Measurements from ENCODE around the gene ASB1.
A peak's percentile ranks its signal among the peaks of the same experiment; 100 is the strongest.
"Not testable (repeated sequence)": the region's sequence is repeated elsewhere in the genome, so short reads cannot be mapped to it uniquely, and the experiment has no call there.

The ASB1 gene

DNA sequence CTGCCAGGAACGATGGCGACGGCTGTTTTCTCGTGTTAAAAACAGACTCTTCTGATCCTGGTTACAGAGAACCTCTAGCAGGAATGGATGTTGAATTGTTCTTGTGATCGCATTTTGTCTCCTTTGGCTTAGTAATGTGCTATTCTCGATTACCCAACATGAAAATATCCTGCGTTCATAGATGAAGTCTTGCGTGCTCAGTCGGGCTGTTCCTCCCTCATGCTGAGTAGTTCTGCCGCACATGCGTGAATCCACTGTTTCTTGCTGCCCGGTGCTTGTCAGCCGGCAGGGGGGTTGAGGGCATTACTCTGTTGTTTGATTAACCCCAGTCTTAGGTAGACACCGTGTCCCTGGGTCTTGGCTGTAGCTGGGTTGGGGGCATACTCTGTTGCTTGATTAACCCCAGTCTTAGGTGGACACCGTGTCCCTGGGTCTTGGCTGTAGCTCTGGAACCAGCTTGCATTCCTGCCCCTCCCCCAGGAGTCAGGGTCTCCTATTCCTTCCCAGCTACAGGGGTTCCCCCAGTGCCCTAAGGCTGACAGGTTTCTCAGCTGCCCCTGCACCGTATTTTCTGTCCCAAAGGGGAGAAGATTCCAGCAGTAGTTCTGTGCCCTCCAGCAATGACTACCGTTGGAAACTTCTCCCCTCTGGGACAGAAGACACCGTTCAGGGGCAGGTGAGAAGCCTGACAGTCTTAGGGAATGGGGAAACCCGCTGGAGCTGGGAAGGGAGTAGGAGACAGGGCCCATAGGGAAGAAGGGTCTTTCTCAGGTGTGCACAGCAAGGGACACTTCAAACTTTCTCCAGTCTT is 22.1 kb upstream of the ASB1 start:
- Histone ChIP-seq H3K27me3 (ENCODE audit: control insufficient read depth, insufficient read depth, low read length, poor library complexity, severe bottlenecking) (no peaks in the 10 kb centered on the region), H3K4me3 (ENCODE audit: insufficient read depth, low read depth, low read length) (no peak overlapping the region)
- WGBS, 2 experiments: 84 to 87% methylated on average over 19 of the region's 19 CpGs

GRCh38 chr2:238405217-238405555 is 21.5 kb upstream of the ASB1 start:
- not testable (repeated sequence) for H3K27ac ChIP-seq (ENCODE audit: insufficient read depth, low read depth, low read length, poor library complexity, severe bottlenecking); H3K4me1 ChIP-seq (ENCODE audit: control insufficient read depth, insufficient read depth, low read length); H3K9me3 ChIP-seq (ENCODE audit: control insufficient read depth, low read length); H3K36me3 ChIP-seq (ENCODE audit: control insufficient read depth, insufficient read depth, low read length); H3K4me3 ChIP-seq (ENCODE audit: insufficient read depth, low read depth, low read length); H3K27me3 ChIP-seq (ENCODE audit: control insufficient read depth, insufficient read depth, low read length, poor library complexity, severe bottlenecking)
- WGBS, 2 experiments: 87 to 89% methylated on average over 4 of the region's 4 CpGs

More for the DNA sequence above, 22.1 kb upstream of the ASB1 start:
- Histone ChIP-seq H3K27ac (ENCODE audit: insufficient read depth, low read depth, low read length, poor library complexity, severe bottlenecking) (no peak overlapping the region), H3K4me1 (ENCODE audit: control insufficient read depth, insufficient read depth, low read length) (no peaks in the 10 kb centered on the region), H3K36me3 (ENCODE audit: control insufficient read depth, insufficient read depth, low read length) (no peaks in the 10 kb centered on the region), H3K9me3 (ENCODE audit: control insufficient read depth, low read length) (no peaks in the 10 kb centered on the region)

DNA sequence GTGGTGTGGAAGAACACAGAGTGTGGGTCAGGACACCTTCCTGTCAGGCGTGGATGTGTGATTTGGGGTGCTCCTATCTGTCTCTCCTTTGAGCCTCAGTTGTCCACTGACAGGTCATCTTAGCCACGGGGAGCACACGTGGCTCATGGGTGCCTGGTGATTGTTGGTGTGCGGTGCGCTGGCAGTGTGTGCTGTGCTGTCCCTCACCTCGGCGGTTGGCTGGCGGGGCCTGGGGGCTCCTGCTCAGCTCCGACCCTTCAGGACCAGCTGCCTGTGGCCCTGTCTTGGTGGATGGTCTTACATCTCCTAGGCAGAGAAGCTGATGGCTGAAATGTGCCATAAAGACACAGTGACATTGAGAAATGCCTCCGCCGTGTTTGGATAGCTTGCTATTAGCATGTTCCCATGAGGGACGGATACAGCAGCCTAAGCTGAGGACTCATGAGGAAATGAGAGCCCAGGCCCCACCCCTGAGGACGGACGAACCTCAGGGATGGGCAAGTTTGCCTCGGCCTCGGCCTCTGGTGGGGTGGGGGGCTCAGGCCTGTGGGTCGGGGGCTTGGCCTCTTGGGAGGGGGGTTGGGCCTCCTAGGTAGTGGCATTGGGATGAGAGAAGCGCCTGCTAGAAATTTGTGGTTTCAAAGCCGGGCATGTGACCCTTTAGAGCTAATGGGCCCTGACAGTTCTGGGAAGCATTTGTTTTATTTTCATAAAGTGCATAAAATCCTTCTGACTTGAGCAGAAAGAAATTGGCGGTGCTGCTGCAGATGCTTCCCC is 20.3 kb upstream of the ASB1 start:
- Histone ChIP-seq H3K9me3 (ENCODE audit: control insufficient read depth, low read length) (no peaks in the 10 kb centered on the region), H3K4me3 (ENCODE audit: insufficient read depth, low read depth, low read length) (no peak overlapping the region), H3K27ac (ENCODE audit: insufficient read depth, low read depth, low read length, poor library complexity, severe bottlenecking) (no peak overlapping the region), H3K27me3 (ENCODE audit: control insufficient read depth, insufficient read depth, low read length, poor library complexity, severe bottlenecking) (no peaks in the 10 kb centered on the region), H3K36me3 (ENCODE audit: control insufficient read depth, insufficient read depth, low read length) (no peaks in the 10 kb centered on the region), H3K4me1 (ENCODE audit: control insufficient read depth, insufficient read depth, low read length) (no peaks in the 10 kb centered on the region)
- 92% methylated on average over 20 of the region's 20 CpGs for WGBS, 2 experiments

GRCh38 chr2:238406998-238407285 is 19.8 kb upstream of the ASB1 start:
- Histone ChIP-seq H3K27ac (ENCODE audit: insufficient read depth, low read depth, low read length, poor library complexity, severe bottlenecking) (no peak overlapping the region), H3K36me3 (ENCODE audit: control insufficient read depth, insufficient read depth, low read length) (no peaks in the 10 kb centered on the region), H3K9me3 (ENCODE audit: control insufficient read depth, low read length) (no peaks in the 10 kb centered on the region), H3K4me3 (ENCODE audit: insufficient read depth, low read depth, low read length) (no peak overlapping the region), H3K27me3 (ENCODE audit: control insufficient read depth, insufficient read depth, low read length, poor library complexity, severe bottlenecking) (no peaks in the 10 kb centered on the region), H3K4me1 (ENCODE audit: control insufficient read depth, insufficient read depth, low read length) (no peaks in the 10 kb centered on the region)
- 84 to 88% methylated on average over 8 of the region's 8 CpGs for WGBS, 2 experiments

GRCh38 chr2:238407566-238407965 is 19.2 kb upstream of the ASB1 start:
- WGBS, 2 experiments: 97 to 98% methylated on average over 11 of the region's 11 CpGs

GRCh38 chr2:238408615-238409340 is 17.9 kb upstream of the ASB1 start:
- 81 to 82% methylated on average over 17 of the region's 17 CpGs for WGBS, 2 experiments
- no peak overlapping the region for H3K27ac ChIP-seq (ENCODE audit: insufficient read depth, low read depth, low read length, poor library complexity, severe bottlenecking)
- H3K27me3 ChIP-seq (ENCODE audit: control insufficient read depth, insufficient read depth, low read length, poor library complexity, severe bottlenecking): no peaks in the 10 kb centered on the region
- H3K4me1 ChIP-seq (ENCODE audit: control insufficient read depth, insufficient read depth, low read length): no peaks in the 10 kb centered on the region
- no peaks in the 10 kb centered on the region for H3K36me3 ChIP-seq (ENCODE audit: control insufficient read depth, insufficient read depth, low read length)
- no peak overlapping the region for H3K4me3 ChIP-seq (ENCODE audit: insufficient read depth, low read depth, low read length)
- H3K9me3 ChIP-seq (ENCODE audit: control insufficient read depth, low read length): no peaks in the 10 kb centered on the region

More at GRCh38 chr2:238407566-238407965, 19.2 kb upstream of the ASB1 start:
- no peak overlapping the region for H3K27ac ChIP-seq (ENCODE audit: insufficient read depth, low read depth, low read length, poor library complexity, severe bottlenecking)
- no peaks in the 10 kb centered on the region for H3K9me3 ChIP-seq (ENCODE audit: control insufficient read depth, low read length)
- H3K27me3 ChIP-seq (ENCODE audit: control insufficient read depth, insufficient read depth, low read length, poor library complexity, severe bottlenecking): no peaks in the 10 kb centered on the region
- no peak overlapping the region for H3K4me3 ChIP-seq (ENCODE audit: insufficient read depth, low read depth, low read length)
- no peaks in the 10 kb centered on the region for H3K36me3 ChIP-seq (ENCODE audit: control insufficient read depth, insufficient read depth, low read length)
- no peaks in the 10 kb centered on the region for H3K4me1 ChIP-seq (ENCODE audit: control insufficient read depth, insufficient read depth, low read length)

DNA sequence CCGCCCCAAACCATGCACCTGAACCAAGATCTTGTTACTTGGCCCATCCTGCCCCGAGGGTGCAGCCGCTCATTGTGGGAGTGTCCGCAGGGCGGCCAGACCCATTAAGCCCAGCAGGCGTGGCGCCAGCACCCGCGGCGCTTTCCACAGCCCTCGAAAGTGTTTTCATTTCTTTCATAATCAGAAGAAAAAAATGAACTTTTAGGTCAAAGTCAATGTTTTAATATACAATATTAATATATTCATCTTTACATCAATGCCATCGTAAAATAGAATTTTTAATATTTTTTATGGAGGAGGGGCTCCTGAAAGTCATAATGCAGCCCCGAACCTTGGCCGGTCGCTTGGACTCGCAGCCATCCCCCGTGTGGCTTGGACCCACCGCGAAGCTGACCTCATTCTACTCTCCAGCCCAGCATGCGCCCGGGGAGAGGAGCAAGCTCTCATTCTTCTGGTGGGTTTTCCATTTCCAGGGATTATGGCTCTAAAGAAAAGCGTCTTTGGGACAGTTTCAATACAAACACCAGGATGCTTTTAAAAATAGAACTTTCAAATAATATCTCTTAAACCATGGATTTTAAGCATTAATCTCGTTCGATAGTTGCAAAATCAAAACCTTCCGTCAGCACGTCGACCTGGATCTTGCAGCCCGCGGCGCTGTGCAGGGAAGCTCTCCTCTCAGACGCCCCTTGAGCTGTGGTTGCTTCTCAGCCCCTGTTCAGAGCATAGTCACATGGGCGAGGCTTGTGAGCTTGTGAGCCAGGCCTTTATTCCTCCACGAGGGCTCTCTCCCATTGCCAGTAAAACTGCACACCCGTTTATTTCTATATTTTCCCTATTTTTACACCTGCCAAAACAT is 17.2 kb upstream of the ASB1 start:
- H3K36me3 ChIP-seq (ENCODE audit: control insufficient read depth, insufficient read depth, low read length): no peaks in the 10 kb centered on the region
- 85 to 89% methylated on average over 28 to 33 of the region's 34 CpGs for WGBS, 2 experiments
- no peaks in the 10 kb centered on the region for H3K9me3 ChIP-seq (ENCODE audit: control insufficient read depth, low read length)
- peak overlapping the region; percentile 27 for H3K27ac ChIP-seq (ENCODE audit: insufficient read depth, low read depth, low read length, poor library complexity, severe bottlenecking)
- no peaks in the 10 kb centered on the region for H3K27me3 ChIP-seq (ENCODE audit: control insufficient read depth, insufficient read depth, low read length, poor library complexity, severe bottlenecking)
- no peaks in the 10 kb centered on the region for H3K4me1 ChIP-seq (ENCODE audit: control insufficient read depth, insufficient read depth, low read length)
- no peak overlapping the region for H3K4me3 ChIP-seq (ENCODE audit: insufficient read depth, low read depth, low read length)

- Histone ChIP-seq H3K9me3 (ENCODE audit: control insufficient read depth, low read length) (no peaks in the 10 kb centered on the region), H3K27ac (ENCODE audit: insufficient read depth, low read depth, low read length, poor library complexity, severe bottlenecking) (no peak overlapping the region), H3K36me3 (ENCODE audit: control insufficient read depth, insufficient read depth, low read length) (peaks cover 3% of the 10 kb centered on the region), H3K4me3 (ENCODE audit: insufficient read depth, low read depth, low read length) (no peak overlapping the region), H3K4me1 (ENCODE audit: control insufficient read depth, insufficient read depth, low read length) (no peaks in the 10 kb centered on the region), H3K27me3 (ENCODE audit: control insufficient read depth, insufficient read depth, low read length, poor library complexity, severe bottlenecking) (no peaks in the 10 kb centered on the region)
- WGBS, 2 experiments: 92 to 94% methylated on average over 11 to 12 of the region's 12 CpGs
Measured at GRCh38 chr2:238412067-238412767, 14.5 kb upstream of the ASB1 start.

DNA sequence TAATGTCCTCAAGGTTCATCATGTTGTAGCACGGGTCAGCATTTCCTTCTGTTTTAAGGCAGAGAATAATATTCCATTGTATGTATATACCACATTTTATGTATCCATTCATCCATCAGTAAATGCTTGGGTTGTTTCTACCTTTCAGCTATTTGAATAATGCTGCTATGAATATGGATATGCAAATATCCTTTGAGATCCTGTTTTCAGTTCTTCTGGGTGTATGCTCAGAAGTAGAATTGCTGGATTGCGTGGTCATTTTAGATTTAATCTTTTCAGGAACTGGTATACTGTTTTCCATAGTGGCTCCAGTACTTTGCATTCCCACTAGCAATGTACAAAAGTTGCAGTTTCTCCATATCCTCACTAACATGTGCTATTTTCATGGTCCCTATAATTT is 13.4 kb upstream of the ASB1 start:
- Histone ChIP-seq H3K36me3 (ENCODE audit: control insufficient read depth, insufficient read depth, low read length) (peaks cover 3% of the 10 kb centered on the region), H3K27me3 (ENCODE audit: control insufficient read depth, insufficient read depth, low read length, poor library complexity, severe bottlenecking) (no peaks in the 10 kb centered on the region), H3K4me3 (ENCODE audit: insufficient read depth, low read depth, low read length) (no peak overlapping the region), H3K27ac (ENCODE audit: insufficient read depth, low read depth, low read length, poor library complexity, severe bottlenecking) (no peak overlapping the region), H3K4me1 (ENCODE audit: control insufficient read depth, insufficient read depth, low read length) (no peaks in the 10 kb centered on the region), H3K9me3 (ENCODE audit: control insufficient read depth, low read length) (no peaks in the 10 kb centered on the region)
- 79 to 89% methylated on average over 1 to 2 of the region's 2 CpGs for WGBS, 2 experiments

All from ectodermal cell (in vitro differentiated cells).